ENCODE results near the gene DKC1.

- TF ChIP-seq CTCF (conservative IDR thresholded peaks at IDR 0.05; ENCODE audit: low read depth in 2 of 2) (peak; percentile 64 to 69), EZH2phosphoT487 (IDR thresholded peaks at IDR 0.05; ENCODE audit: unreplicated experiment) (no peak), POLR2AphosphoS5 (IDR thresholded peaks at IDR 0.05; ENCODE audit: low read depth) (no peak), ETS1 (IDR thresholded peaks at IDR 0.05) (no peak), REST (IDR thresholded peaks at IDR 0.05; ENCODE audit: unreplicated experiment) (no peak), EZH2 (IDR thresholded peaks at IDR 0.05; ENCODE audit: low read depth, unreplicated experiment) (no peak), NANOG (IDR thresholded peaks at IDR 0.05; ENCODE audit: borderline replicate concordance) (no peak)
Observed at GRCh38 chrX:154748712-154749339, 13.8 kb upstream of the DKC1 start.

Data from GM23338 (cell line).